ENCODE data around the gene OR9Q1.

DNA sequence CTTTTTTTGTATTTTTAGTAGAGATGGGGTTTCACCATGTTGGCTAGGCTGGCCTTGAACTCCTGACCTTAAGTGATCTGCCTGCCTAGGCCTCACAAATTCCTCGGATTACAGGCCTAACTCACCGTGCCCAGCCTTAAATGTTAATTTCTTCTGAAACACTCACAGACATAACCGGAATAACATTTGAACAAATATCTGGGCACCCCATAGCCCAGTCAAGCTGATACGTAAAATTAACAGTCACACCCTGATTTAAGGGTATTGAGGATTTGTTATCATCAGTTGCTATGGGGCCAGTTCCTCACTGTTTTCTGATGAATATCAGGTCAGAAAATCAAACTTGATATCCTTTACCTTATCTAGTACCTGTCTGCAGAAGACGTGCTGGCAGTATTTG is 23.0 kb upstream of the OR9Q1 start:
- no peak for TF ChIP-seq MAFK (IDR thresholded peaks at IDR 0.05; ENCODE audit: low read depth, low read length)
- no peak for TF ChIP-seq SP4 (IDR thresholded peaks at IDR 0.05; ENCODE audit: low read length)
- TF ChIP-seq TAF1 (IDR thresholded peaks at IDR 0.05; ENCODE audit: low read depth, low read length) = no peak
- no peak for TF ChIP-seq EP300 (IDR thresholded peaks at IDR 0.05; ENCODE audit: borderline replicate concordance in 1 of 2, low read depth in 2 of 2, low read length in 2 of 2)
- no peak for TF ChIP-seq KDM1A (IDR thresholded peaks at IDR 0.05; ENCODE audit: borderline replicate concordance, low read length)
- TF ChIP-seq RAD21 (IDR thresholded peaks at IDR 0.05 in 1 of 2, conservative IDR thresholded peaks at IDR 0.05 in 1 of 2; ENCODE audit: low read depth in 2 of 2, low read length in 2 of 2) = no peak
- no peak for TF ChIP-seq POLR2A (IDR thresholded peaks at IDR 0.05; ENCODE audit: control extremely low read depth in 1 of 2, low read depth in 2 of 2, low read length in 2 of 2)
- TF ChIP-seq, protein P1, sequence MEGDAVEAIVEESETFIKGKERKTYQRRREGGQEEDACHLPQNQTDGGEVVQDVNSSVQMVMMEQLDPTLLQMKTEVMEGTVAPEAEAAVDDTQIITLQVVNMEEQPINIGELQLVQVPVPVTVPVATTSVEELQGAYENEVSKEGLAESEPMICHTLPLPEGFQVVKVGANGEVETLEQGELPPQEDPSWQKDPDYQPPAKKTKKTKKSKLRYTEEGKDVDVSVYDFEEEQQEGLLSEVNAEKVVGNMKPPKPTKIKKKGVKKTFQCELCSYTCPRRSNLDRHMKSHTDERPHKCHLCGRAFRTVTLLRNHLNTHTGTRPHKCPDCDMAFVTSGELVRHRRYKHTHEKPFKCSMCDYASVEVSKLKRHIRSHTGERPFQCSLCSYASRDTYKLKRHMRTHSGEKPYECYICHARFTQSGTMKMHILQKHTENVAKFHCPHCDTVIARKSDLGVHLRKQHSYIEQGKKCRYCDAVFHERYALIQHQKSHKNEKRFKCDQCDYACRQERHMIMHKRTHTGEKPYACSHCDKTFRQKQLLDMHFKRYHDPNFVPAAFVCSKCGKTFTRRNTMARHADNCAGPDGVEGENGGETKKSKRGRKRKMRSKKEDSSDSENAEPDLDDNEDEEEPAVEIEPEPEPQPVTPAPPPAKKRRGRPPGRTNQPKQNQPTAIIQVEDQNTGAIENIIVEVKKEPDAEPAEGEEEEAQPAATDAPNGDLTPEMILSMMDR (IDR thresholded peaks at IDR 0.05; ENCODE audit: control extremely low read depth in 1 of 3, insufficient read depth in 1 of 3, low read depth in 1 of 3, low read length in 3 of 3) = no peak
- TF ChIP-seq EZH2 (IDR thresholded peaks at IDR 0.05; ENCODE audit: low read depth, low read length, severe bottlenecking) = no peak
- TF ChIP-seq CBX5 (IDR thresholded peaks at IDR 0.05; ENCODE audit: low read depth, low read length) = no peak
- TF ChIP-seq GABPA (IDR thresholded peaks at IDR 0.05; ENCODE audit: borderline replicate concordance, insufficient read depth, low read length) = no peak
